ENCODE results near the gene LVRN. TPM values are rescaled to one million over a fixed set of nuclear protein-coding genes. Genes with fewer than 3 reads are reported as not detected.
A peak's percentile ranks its signal among the peaks of the same experiment; 100 is the strongest.

Gene LVRN
- total and polyA plus RNA-seq, 8 donors = 0.08 to 0.61 (median 0.28) TPM; not detected in 1

DNA sequence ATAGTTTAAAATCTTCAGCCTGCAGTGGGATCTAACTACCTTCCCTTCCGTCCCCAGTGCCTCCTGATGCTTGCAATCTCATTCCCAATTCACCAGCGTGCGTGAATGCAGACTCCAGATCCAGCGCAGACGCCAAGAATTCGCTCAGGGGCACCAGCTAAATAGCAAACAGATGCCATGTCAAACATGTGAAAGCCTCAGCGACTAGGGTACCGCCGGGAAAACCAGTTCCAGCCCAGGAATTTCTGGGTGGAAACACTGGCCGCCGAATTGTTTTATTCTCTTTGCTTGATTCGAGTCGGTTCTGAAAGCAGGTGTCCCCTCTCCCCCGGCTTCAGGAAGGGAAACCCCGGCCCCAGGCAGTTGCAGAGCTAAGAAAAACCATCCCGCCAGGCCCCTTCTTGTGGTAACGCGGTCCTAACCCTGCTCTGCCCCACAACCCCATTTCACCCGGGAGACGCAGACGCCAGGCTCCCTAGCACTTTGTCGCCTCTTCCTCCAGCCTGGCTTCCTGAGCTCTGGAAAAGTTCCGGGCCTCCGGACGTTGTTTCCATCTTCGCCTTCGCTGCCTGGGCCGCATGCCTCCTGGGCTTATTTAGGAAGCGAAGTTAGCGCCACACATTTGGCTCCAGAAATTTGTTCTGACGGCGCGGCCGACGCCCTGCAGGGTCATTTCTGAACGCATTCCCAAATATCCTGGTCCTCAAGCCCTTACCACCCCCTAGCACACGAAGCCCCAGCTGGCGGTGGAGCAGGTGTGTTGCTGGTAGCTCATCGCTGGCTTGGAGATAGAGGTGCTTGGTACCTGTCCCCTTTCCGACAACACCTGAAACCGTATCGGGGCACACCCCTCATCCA lies 665 bp upstream of the LVRN start:
- H3K27ac ChIP-seq = no peak overlapping the region
- 23 to 26% methylated on average over 42 of the region's 42 CpGs for WGBS, 2 donors
- TF ChIP-seq CTCF (IDR thresholded peaks at IDR 0.05) = no peak
- ATAC-seq (peak in 3 of 4 donors; percentile 17 to 21 (median 21)), FAIRE-seq (no peak), DNase-seq (peak in 2 of 6 donors; percentile 35 to 55)
- no peaks in the 10 kb centered on the region for H3K9me3 ChIP-seq
- peaks cover 0 to 8% (median 3%) of the 10 kb centered on the region in 4 donors for H3K27me3 ChIP-seq
- H3K36me3 ChIP-seq = no peaks in the 10 kb centered on the region
- intact Hi-C loops (cut with DNase I) = no loop called here
- no peaks in the 10 kb centered on the region for H3K4me1 ChIP-seq
- H3K4me3 ChIP-seq = peak overlapping the region in 1 of 4 donors; percentile 46

DNA sequence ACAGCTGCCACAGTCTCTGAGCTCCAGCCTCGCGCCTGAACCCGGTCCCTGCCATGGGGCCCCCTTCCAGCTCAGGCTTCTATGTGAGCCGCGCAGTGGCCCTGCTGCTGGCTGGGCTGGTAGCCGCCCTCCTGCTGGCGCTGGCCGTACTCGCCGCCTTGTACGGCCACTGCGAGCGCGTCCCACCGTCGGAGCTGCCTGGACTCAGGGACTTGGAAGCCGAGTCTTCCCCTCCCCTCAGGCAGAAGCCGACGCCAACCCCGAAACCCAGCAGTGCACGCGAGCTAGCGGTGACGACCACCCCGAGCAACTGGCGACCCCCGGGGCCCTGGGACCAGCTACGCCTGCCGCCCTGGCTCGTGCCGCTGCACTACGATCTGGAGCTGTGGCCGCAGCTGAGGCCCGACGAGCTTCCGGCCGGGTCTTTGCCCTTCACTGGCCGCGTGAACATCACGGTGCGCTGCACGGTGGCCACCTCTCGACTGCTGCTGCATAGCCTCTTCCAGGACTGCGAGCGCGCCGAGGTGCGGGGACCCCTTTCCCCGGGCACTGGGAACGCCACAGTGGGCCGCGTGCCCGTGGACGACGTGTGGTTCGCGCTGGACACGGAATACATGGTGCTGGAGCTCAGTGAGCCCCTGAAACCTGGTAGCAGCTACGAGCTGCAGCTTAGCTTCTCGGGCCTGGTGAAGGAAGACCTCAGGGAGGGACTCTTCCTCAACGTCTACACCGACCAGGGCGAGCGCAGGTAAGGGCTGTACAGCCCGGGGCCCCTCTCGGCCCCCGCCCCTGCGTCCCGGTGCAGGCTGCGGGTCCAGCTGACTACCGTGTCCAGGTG lies 509 bp downstream of the LVRN start:
- H3K27me3 ChIP-seq = peaks cover 0 to 8% (median 3%) of the 10 kb centered on the region in 4 donors
- 10% methylated on average over 70 to 71 of the region's 71 CpGs for WGBS, 2 donors
- ATAC-seq (peak; percentile 75 to 86 (median 80)), FAIRE-seq (no peak), DNase-seq (peak in 5 of 6 donors; percentile 6 to 76 (median 29))
- peak overlapping the region in 3 of 4 donors; percentile 3 to 46 (median 35) for H3K4me3 ChIP-seq
- H3K9me3 ChIP-seq = no peaks in the 10 kb centered on the region
- no peaks in the 10 kb centered on the region for H3K36me3 ChIP-seq
- no peak for TF ChIP-seq CTCF (IDR thresholded peaks at IDR 0.05)
- no peak overlapping the region for H3K27ac ChIP-seq
- H3K4me1 ChIP-seq = no peaks in the 10 kb centered on the region
- intact Hi-C loops (cut with DNase I) = no loop called here

DNA sequence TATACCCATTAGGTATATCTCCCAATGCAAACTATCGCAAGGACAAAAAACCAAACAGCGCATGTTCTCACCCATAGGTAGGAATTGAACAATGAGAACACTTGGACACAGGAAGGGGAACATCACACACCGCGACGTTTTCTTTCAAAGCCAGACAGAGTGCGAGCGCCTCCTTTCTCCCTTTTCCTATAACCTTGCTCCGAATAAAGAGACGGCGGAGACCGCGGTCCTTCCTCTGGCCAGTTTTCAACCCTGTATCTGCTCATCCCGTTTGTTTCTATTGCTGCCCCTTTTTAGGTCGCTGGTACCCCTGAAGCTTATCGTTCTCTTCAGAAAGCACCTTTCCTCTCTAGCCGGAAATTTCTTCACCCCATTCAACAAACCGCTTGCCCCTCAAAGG lies 1.3 kb downstream of the LVRN start:
- Histone ChIP-seq H3K27me3 (peaks cover 0 to 8% (median 3%) of the 10 kb centered on the region in 4 donors), H3K4me1 (no peaks in the 10 kb centered on the region), H3K36me3 (no peaks in the 10 kb centered on the region), H3K9me3 (no peaks in the 10 kb centered on the region), H3K4me3 (no peak overlapping the region), H3K27ac (no peak overlapping the region)
- no peak for TF ChIP-seq CTCF (IDR thresholded peaks at IDR 0.05)
- ATAC-seq = no peak
- intact Hi-C loops (cut with DNase I) = no loop called here
- no peak for DNase-seq
- FAIRE-seq = no peak
- WGBS, 2 donors = 40 to 45% methylated on average over 17 of the region's 17 CpGs

DNA sequence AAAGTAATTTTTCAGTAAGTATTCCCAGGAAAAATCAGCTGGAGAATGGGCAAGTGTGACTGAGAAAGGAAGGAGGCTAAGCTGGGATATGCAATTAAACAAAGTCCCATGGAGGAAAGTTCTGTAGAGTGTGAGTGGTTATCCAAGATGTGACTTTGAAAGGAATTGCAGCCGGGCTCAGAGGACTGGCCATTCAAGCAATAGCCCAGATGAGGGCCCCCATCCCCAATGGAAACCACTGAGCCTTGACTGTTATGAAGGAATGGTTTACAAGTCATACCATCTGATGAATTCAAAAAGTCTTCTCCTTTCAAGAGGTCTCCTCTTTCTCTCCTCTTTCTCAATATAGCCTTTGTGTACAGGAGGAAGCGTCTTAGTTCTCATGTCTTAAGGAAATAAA lies 6.5 kb downstream of the LVRN start:
- H3K36me3 ChIP-seq = no peaks in the 10 kb centered on the region
- WGBS, 2 donors = 81 to 83% methylated on average over 2 of the region's 2 CpGs
- H3K9me3 ChIP-seq = no peaks in the 10 kb centered on the region
- FAIRE-seq (no peak), DNase-seq (no peak), ATAC-seq (no peak)
- H3K4me3 ChIP-seq = no peak overlapping the region
- H3K27ac ChIP-seq = no peak overlapping the region
- no peak for TF ChIP-seq CTCF (IDR thresholded peaks at IDR 0.05)
- H3K4me1 ChIP-seq = no peaks in the 10 kb centered on the region
- H3K27me3 ChIP-seq = no peaks in the 10 kb centered on the region
- intact Hi-C loops (cut with DNase I) = no loop called here
